ENCODE results near the gene TRAPPC6A. TPM values are rescaled to one million over a fixed set of nuclear protein-coding genes. Genes with fewer than 3 reads are reported as not detected.

TRAPPC6A gene, protein sequence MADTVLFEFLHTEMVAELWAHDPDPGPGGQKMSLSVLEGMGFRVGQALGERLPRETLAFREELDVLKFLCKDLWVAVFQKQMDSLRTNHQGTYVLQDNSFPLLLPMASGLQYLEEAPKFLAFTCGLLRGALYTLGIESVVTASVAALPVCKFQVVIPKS
- total RNA-seq, result 2.0 and 11.1 TPM in 2 replicates

DNA sequence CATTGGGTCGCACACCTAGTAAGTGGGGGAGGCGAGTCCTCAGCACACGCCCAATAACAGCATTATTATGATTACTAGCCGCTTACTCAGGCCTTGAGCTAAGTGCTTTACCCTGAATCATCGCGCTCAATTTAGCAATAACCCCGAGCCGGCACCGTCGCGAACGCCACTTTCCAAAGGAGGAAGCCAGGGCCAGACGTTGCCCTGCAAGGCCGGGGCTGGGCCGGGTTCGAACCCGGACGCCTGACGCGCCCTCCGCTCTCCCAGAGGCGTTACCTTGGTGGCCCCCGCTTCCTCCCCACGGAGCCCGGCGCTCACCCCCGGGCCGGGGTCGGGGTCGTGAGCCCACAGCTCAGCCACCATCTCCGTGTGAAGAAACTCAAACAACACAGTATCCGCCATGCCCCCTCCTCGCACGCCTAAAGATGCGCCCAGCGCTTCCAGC lies at the start of gene TRAPPC6A:
TSS of gene TRAPPC6A (minus strand) at position 421 of the 445 bp plus-strand sequence. CDS start at position 402, 19 bp downstream.

DNA sequence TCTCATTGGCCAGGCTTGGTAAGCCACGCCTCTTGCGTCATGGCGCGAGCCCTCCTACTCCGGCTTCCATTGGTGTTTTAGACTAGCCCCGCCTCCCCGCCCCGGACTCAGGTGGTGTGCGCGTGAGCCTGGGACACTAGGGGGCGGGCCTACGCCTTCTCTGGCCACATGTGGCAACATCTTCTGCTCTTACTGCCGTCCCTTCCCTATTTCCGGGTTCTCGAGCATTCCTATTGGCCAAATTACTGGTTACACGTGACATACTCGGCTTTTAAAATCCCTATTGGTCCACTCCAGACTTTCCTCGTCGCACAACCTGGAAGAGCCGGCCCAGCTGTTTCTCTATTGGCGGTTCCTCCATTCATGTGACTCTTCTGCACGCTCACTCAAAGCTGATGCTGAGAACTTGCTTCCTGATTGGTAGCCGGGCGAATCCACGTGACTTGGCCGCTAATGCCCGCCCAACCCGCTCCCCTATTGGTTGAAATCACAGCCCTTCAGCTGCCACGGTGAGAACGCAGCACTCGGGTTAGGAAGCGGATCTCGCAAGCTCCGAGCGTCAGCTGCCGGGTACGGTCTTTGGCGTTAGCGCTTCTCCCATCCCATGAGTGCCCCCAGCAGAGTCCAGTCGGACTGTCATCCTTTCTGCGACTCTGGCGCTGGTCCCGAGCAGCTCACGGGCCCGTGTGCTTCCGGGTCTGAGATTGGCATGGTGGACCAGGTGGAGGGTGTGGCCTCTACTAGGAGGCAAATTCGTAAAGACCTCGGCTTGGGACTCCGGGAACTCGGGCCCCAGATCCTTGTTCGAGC lies 430 bp upstream of the TRAPPC6A start, which contains the start of gene BLOC1S3:
TSS of gene BLOC1S3 (plus strand) at position 523 of the 810 bp plus-strand sequence. CDS start 513 bp downstream, outside the sequence.

DNA sequence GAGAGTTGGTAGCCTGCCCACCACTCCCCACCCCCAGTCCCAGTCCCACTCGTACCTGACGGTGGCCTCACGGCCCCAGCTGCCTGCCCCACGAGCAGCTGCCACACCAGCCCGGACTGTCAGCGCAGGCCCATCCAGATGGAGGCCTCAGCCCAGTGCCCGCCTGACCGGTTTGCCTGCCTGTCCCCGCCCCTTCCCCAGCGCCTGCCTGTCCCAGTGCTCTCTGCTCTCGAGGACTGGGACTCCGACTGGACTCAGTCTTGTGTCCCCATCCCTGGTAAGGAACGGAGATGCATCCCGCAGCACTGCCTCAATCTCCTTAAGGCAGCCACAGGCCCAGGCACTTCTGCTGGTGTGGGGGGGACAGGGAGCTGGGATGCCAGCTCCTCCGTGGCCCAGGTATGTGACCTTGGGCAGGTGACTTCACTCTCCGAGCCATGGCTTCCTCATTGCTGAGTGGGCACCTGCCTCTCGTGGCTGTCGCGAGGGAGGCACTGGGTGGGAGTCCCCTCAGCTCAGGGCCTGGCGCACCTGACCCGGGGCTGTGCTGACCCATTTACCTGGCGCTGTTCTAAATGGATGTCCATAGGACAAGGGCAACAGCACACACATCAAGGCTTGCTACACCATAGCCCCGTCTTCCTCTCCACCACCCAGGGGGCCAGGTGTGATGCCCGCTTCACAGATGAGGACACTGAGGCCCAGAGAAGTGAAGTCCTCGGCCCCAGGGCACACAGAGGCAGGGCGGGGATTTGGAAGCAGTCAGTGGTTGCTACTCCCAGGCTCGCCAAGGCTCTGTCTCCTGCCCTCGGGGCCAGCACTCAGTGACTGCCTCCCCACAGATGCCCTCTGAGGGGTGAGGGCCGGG lies 16.9 kb downstream of the TRAPPC6A start, which contains the start of gene NKPD1:
TSS of gene NKPD1 (minus strand) at position 113 of the 868 bp plus-strand sequence. CDS start 832 bp downstream, outside the sequence.

Other genes with a start within 250 kb of the TRAPPC6A start
- gene APOC4, start 236.0 kb downstream of the TRAPPC6A start, total RNA-seq, result not detected in 2 replicates
- not detected in 2 replicates for gene APOC2, start 232.2 kb downstream of the TRAPPC6A start, total RNA-seq
- 26.7 and 33.1 TPM in 2 replicates for gene CLPTM1, start 222.9 kb downstream of the TRAPPC6A start, total RNA-seq
- gene RELB, start 176.8 kb downstream of the TRAPPC6A start, total RNA-seq, result 7.6 and 10.2 TPM in 2 replicates
- gene CLASRP, start 139.2 kb downstream of the TRAPPC6A start, total RNA-seq, result 17.0 and 31.2 TPM in 2 replicates
- gene ZNF296, start 101.8 kb downstream of the TRAPPC6A start, total RNA-seq, result 0.22 TPM in 1 of 2 replicates, not detected in the other
- 16.2 and 25.8 TPM in 2 replicates for gene GEMIN7, start 99.0 kb downstream of the TRAPPC6A start, total RNA-seq
- 44.5 and 50.0 TPM in 2 replicates for gene PPP1R37, start 85.1 kb downstream of the TRAPPC6A start, total RNA-seq
- 0.12 and 0.44 TPM in 2 replicates for gene NKPD1, start 17.3 kb downstream of the TRAPPC6A start, total RNA-seq
- 3.9 and 7.5 TPM in 2 replicates for gene BLOC1S3, start 547 bp upstream of the TRAPPC6A start, total RNA-seq
- gene EXOC3L2, start 67.2 kb upstream of the TRAPPC6A start, total RNA-seq, result not detected in 2 replicates
- gene MARK4, start 73.0 kb upstream of the TRAPPC6A start, total RNA-seq, result 8.1 and 9.9 TPM in 2 replicates
- 0.12 TPM in 1 of 2 replicates, not detected in the other for gene CKM, start 144.6 kb upstream of the TRAPPC6A start, total RNA-seq
- gene KLC3, start 162.5 kb upstream of the TRAPPC6A start, total RNA-seq, result 0.66 TPM in 1 of 2 replicates, not detected in the other
- 22.0 and 28.0 TPM in 2 replicates for gene ERCC2, start 192.3 kb upstream of the TRAPPC6A start, total RNA-seq
- gene PPP1R13L, start 226.8 kb upstream of the TRAPPC6A start, total RNA-seq, result 3.3 and 7.2 TPM in 2 replicates
- gene POLR1G, start 228.4 kb upstream of the TRAPPC6A start, total RNA-seq, result 8.6 and 13.6 TPM in 2 replicates
- 97.2 and 128 TPM in 2 replicates for gene ERCC1, start 245.7 kb upstream of the TRAPPC6A start, total RNA-seq